Karpas-422 (cell line): Measurements from ENCODE around the gene GPR37. TPM values are rescaled to one million over a fixed set of nuclear protein-coding genes. Genes with fewer than 3 reads are reported as not detected.

Experiments used
- DNase-seq: peaks from one replicate; pipeline ENCODE4 v3.0.0-alpha.2; 2015
- H2AFZ ChIP-seq: fragments of 200-600 bp; sonication (generic); 2 replicates; pipeline ENCODE4 v1.6.1; 2014; ENCODE audit warnings: antibody characterized with exemption, low read length, mixed read lengths
- H3K27ac ChIP-seq: fragments of 200-600 bp; sonication (generic); 2 replicates; pipeline ENCODE4 v1.5.1; 2014; ENCODE audit warnings: mild to moderate bottlenecking, low read length, moderate library complexity
- H3K27me3 ChIP-seq: fragments of 200-600 bp; sonication (generic); 2 replicates; pipeline ENCODE4 v1.6.1; 2014; ENCODE audit warnings: low read length, mixed read lengths
- H3K36me3 ChIP-seq: fragments of 200-600 bp; sonication (generic); 2 replicates; pipeline ENCODE4 v1.6.1; 2014; ENCODE audit warnings: low read length, mixed read lengths; ENCODE audit not compliant: insufficient read depth
- H3K4me1 ChIP-seq: fragments of 200-600 bp; sonication (generic); 2 replicates; pipeline ENCODE4 v1.6.1; 2014; ENCODE audit warnings: mild to moderate bottlenecking, low read length, mixed read lengths
- H3K4me2 ChIP-seq: fragments of 200-600 bp; sonication (generic); 2 replicates; pipeline ENCODE4 v1.6.1; 2014; ENCODE audit warnings: low read length, low read depth, mild to moderate bottlenecking; ENCODE audit not compliant: poor library complexity, severe bottlenecking
- H3K4me3 ChIP-seq: fragments of 200-600 bp; sonication (generic); 2 replicates; pipeline ENCODE4 v1.5.1; 2014; ENCODE audit warnings: mild to moderate bottlenecking, antibody characterized with exemption, low read length, mixed read lengths
- H3K79me2 ChIP-seq: fragments of 200-600 bp; sonication (generic); 2 replicates; pipeline ENCODE4 v1.6.1; 2014; ENCODE audit warnings: mild to moderate bottlenecking, low read length, mixed read lengths
- H3K9ac ChIP-seq: fragments of 200-600 bp; sonication (generic); 2 replicates; pipeline ENCODE4 v1.6.0; 2014; ENCODE audit warnings: low read length
- H3K9me2 ChIP-seq: fragments of 200-600 bp; sonication (generic), shearing (Covaris generic); replicated peaks from 2 replicates; pipeline ENCODE4 v1.6.0; 2014; ENCODE audit warnings: mild to moderate bottlenecking, low read length, moderate library complexity; ENCODE audit not compliant: insufficient read depth
- H3K9me3 ChIP-seq: fragments of 300-700, 200-600 bp; sonication (generic); 2 replicates; pipeline ENCODE4 v1.6.1; 2014; ENCODE audit warnings: low read length, mixed read lengths
- H4K20me1 ChIP-seq: fragments of 200-600 bp; sonication (generic); 2 replicates; pipeline ENCODE4 v1.6.1; 2014; ENCODE audit warnings: mild to moderate bottlenecking, antibody characterized with exemption, low read length, low read depth; ENCODE audit not compliant: insufficient read depth
- total RNA-seq: library from RNA; depleted of rRNA; stranded (reverse); fragments of >200 nt; shearing (Covaris generic); gene quantifications from 2 replicates; pipeline ENCODE4 v1.2.3, GENCODE V29; 2014; ENCODE audit warnings: low replicate concordance

Gene GPR37
- total RNA-seq, 1 experiment from 2014 or later = not detected

- no peaks in the 10 kb centered on the region for H4K20me1 ChIP-seq
- no peak overlapping the region for H3K4me2 ChIP-seq
- no peaks in the 10 kb centered on the region for H3K4me1 ChIP-seq
- H3K27ac ChIP-seq = no peak overlapping the region
- no peak for DNase-seq
- H3K9me3 ChIP-seq = no peaks in the 10 kb centered on the region
- H3K27me3 ChIP-seq = no peaks in the 10 kb centered on the region
- no peak overlapping the region for H3K9ac ChIP-seq
- no peak overlapping the region for H3K4me3 ChIP-seq
- H2AFZ ChIP-seq = no peak overlapping the region
- H3K79me2 ChIP-seq = no peaks in the 10 kb centered on the region
- H3K36me3 ChIP-seq = no peaks in the 10 kb centered on the region
- no peaks in the 10 kb centered on the region for H3K9me2 ChIP-seq
These were observed 17.7 kb upstream of the GPR37 start for GRCh38 chr7:124783271-124783670.

GRCh38 chr7:124781907-124782734 is 16.5 kb upstream of the GPR37 start:
- Histone ChIP-seq H3K27ac (no peak overlapping the region), H3K9me2 (no peaks in the 10 kb centered on the region), H3K4me1 (no peaks in the 10 kb centered on the region), H4K20me1 (no peaks in the 10 kb centered on the region), H3K79me2 (no peaks in the 10 kb centered on the region), H3K4me3 (no peak overlapping the region), H2AFZ (no peak overlapping the region), H3K4me2 (no peak overlapping the region), H3K9ac (no peak overlapping the region), H3K27me3 (no peaks in the 10 kb centered on the region), H3K36me3 (no peaks in the 10 kb centered on the region), H3K9me3 (no peaks in the 10 kb centered on the region)
- no peak for DNase-seq

GRCh38 chr7:124781418-124781817 is 15.8 kb upstream of the GPR37 start:
- no peaks in the 10 kb centered on the region for H4K20me1 ChIP-seq
- no peak overlapping the region for H3K27ac ChIP-seq
- no peak overlapping the region for H3K4me2 ChIP-seq
- DNase-seq = no peak
- H3K4me3 ChIP-seq = no peak overlapping the region
- no peak overlapping the region for H2AFZ ChIP-seq
- H3K9ac ChIP-seq = no peak overlapping the region
- H3K4me1 ChIP-seq = no peaks in the 10 kb centered on the region
- H3K9me3 ChIP-seq = no peaks in the 10 kb centered on the region
- no peaks in the 10 kb centered on the region for H3K79me2 ChIP-seq
- no peaks in the 10 kb centered on the region for H3K36me3 ChIP-seq
- H3K27me3 ChIP-seq = no peaks in the 10 kb centered on the region
- no peaks in the 10 kb centered on the region for H3K9me2 ChIP-seq

- Histone ChIP-seq H3K36me3 (no peaks in the 10 kb centered on the region), H3K27ac (no peak overlapping the region)
- no peak for DNase-seq
These were observed 15.0 kb upstream of the GPR37 start for GRCh38 chr7:124780608-124781007.

GRCh38 chr7:124780056-124780455 is 14.5 kb upstream of the GPR37 start:
- DNase-seq = no peak
- no peaks in the 10 kb centered on the region for H3K36me3 ChIP-seq
- no peaks in the 10 kb centered on the region for H3K27me3 ChIP-seq
- H3K9me2 ChIP-seq = no peaks in the 10 kb centered on the region
- H3K9ac ChIP-seq = no peak overlapping the region
- no peaks in the 10 kb centered on the region for H3K79me2 ChIP-seq
- no peaks in the 10 kb centered on the region for H3K4me1 ChIP-seq
- no peak overlapping the region for H2AFZ ChIP-seq
- H3K4me3 ChIP-seq = no peak overlapping the region
- H4K20me1 ChIP-seq = no peaks in the 10 kb centered on the region
- no peak overlapping the region for H3K4me2 ChIP-seq
- no peaks in the 10 kb centered on the region for H3K9me3 ChIP-seq
- H3K27ac ChIP-seq = no peak overlapping the region

More at GRCh38 chr7:124780608-124781007, 15.0 kb upstream of the GPR37 start:
- Histone ChIP-seq H3K9me3 (no peaks in the 10 kb centered on the region), H3K27me3 (no peaks in the 10 kb centered on the region), H3K79me2 (no peaks in the 10 kb centered on the region), H3K4me2 (no peak overlapping the region), H3K4me3 (no peak overlapping the region), H2AFZ (no peak overlapping the region), H3K4me1 (no peaks in the 10 kb centered on the region), H3K9me2 (no peaks in the 10 kb centered on the region), H3K9ac (no peak overlapping the region), H4K20me1 (no peaks in the 10 kb centered on the region)

GRCh38 chr7:124779620-124780019 is 14.0 kb upstream of the GPR37 start:
- no peaks in the 10 kb centered on the region for H3K4me1 ChIP-seq

GRCh38 chr7:124779194-124779593 is 13.6 kb upstream of the GPR37 start:
- Histone ChIP-seq H3K9me3 (no peaks in the 10 kb centered on the region), H3K27ac (no peak overlapping the region), H3K4me3 (no peak overlapping the region)

More at GRCh38 chr7:124779620-124780019, 14.0 kb upstream of the GPR37 start:
- Histone ChIP-seq H3K36me3 (no peaks in the 10 kb centered on the region), H3K9me2 (no peaks in the 10 kb centered on the region), H3K9me3 (no peaks in the 10 kb centered on the region), H2AFZ (no peak overlapping the region), H3K9ac (no peak overlapping the region), H3K4me2 (no peak overlapping the region), H4K20me1 (no peaks in the 10 kb centered on the region), H3K27ac (no peak overlapping the region), H3K79me2 (no peaks in the 10 kb centered on the region), H3K27me3 (no peaks in the 10 kb centered on the region), H3K4me3 (no peak overlapping the region)
- no peak for DNase-seq

GRCh38 chr7:124777268-124777667 is 11.7 kb upstream of the GPR37 start:
- no peak overlapping the region for H3K4me3 ChIP-seq
- no peak overlapping the region for H3K9ac ChIP-seq
- no peak overlapping the region for H2AFZ ChIP-seq
- no peaks in the 10 kb centered on the region for H3K79me2 ChIP-seq
- no peak for DNase-seq
- no peaks in the 10 kb centered on the region for H3K9me2 ChIP-seq
- H3K9me3 ChIP-seq = no peaks in the 10 kb centered on the region
- no peak overlapping the region for H3K27ac ChIP-seq
- no peaks in the 10 kb centered on the region for H3K4me1 ChIP-seq
- no peaks in the 10 kb centered on the region for H4K20me1 ChIP-seq
- no peak overlapping the region for H3K4me2 ChIP-seq
- H3K36me3 ChIP-seq = no peaks in the 10 kb centered on the region
- no peaks in the 10 kb centered on the region for H3K27me3 ChIP-seq

More at GRCh38 chr7:124779194-124779593, 13.6 kb upstream of the GPR37 start:
- DNase-seq = no peak
- H3K9ac ChIP-seq = no peak overlapping the region
- no peaks in the 10 kb centered on the region for H4K20me1 ChIP-seq
- no peaks in the 10 kb centered on the region for H3K9me2 ChIP-seq
- H2AFZ ChIP-seq = no peak overlapping the region
- no peak overlapping the region for H3K4me2 ChIP-seq
- H3K27me3 ChIP-seq = no peaks in the 10 kb centered on the region
- no peaks in the 10 kb centered on the region for H3K36me3 ChIP-seq
- H3K79me2 ChIP-seq = no peaks in the 10 kb centered on the region
- H3K4me1 ChIP-seq = no peaks in the 10 kb centered on the region
